K562 (cell line): ENCODE results near the gene MINPP1. TPM values are rescaled to one million over a fixed set of nuclear protein-coding genes. Genes with fewer than 3 reads are reported as not detected.
A peak's percentile ranks its signal among the peaks of the same experiment; 100 is the strongest.

ENCODE experiments used
- ARNT ChIP-seq, 2 experiments: fragments of 450-650 bp; IDR thresholded peaks; 2 replicates each; pipeline ENCODE4 v1.6.1; 2016; ENCODE audit warnings: mild to moderate bottlenecking in 1 of 2
- EWSR1 ChIP-seq: fragments of 450-650 bp; IDR thresholded peaks from 2 replicates; pipeline ENCODE4 v1.6.1; 2018; ENCODE audit warnings: borderline replicate concordance, mild to moderate bottlenecking, low read depth, moderate library complexity; ENCODE audit not compliant: partially characterized antibody
- IFI16 ChIP-seq: fragments of 250-450 bp; sonication (Bioruptor Pico); IDR thresholded peaks from 2 replicates; pipeline ENCODE4 v2.1.2; 2022; ENCODE audit warnings: mild to moderate bottlenecking, inconsistent platforms
- MBD2 ChIP-seq: sonication (generic); IDR thresholded peaks from 2 replicates; pipeline ENCODE4 v1.6.1; 2016; ENCODE audit warnings: low read depth, borderline replicate concordance
- POLR2A ChIP-seq: fragments of 450-650 bp; conservative IDR thresholded peaks from 2 replicates; pipeline ENCODE4 v1.6.1; 2016
- SPI1 ChIP-seq: IDR thresholded peaks from 2 replicates; pipeline ENCODE4 v1.6.1; 2011; ENCODE audit warnings: low read depth, low read length, control low read depth, borderline replicate concordance
- SUPT5H ChIP-seq: fragments of 450-650 bp; IDR thresholded peaks from 2 replicates; pipeline ENCODE4 v1.6.1; 2016
- ZNF354B ChIP-seq: fragments of 250-450 bp; sonication (Bioruptor Pico); IDR thresholded peaks from 2 replicates; pipeline ENCODE4 v1.4.0; 2020
- ZNF766 ChIP-seq: fragments of 200-800 bp; sonication (Bioruptor generic); conservative IDR thresholded peaks from 2 replicates; pipeline ENCODE4 v1.6.1; 2016; ENCODE audit warnings: missing genetic modification characterization, missing compliant biosample characterization
- polyA plus RNA-seq, 8 experiments: library from polyadenylated mRNA; depleted of rRNA in 4 of 8; stranded (reverse) in 5 of 8; unstranded in 3 of 8; fragments of >200 nt; fragmentation: Nextera tagmentation in 2 of 8; fragmentation: Illumina TruSeq in 1 of 8; extraction: Ambion mirVana in 2 of 8; extraction: Trizol in 1 of 8; gene quantifications; 2 replicates each; pipeline versions ENCODE4 v1.2.1 to v1.2.3, GENCODE V29; 2011 to 2014; ENCODE audit warnings: inconsistent platforms in 1 of 8, missing spikeins in 1 of 8
- total RNA-seq, 7 experiments: library from RNA; depleted of rRNA in 6 of 7; stranded (reverse); fragments of >200 nt in 6 of 7; fragmentation: Illumina TruSeq in 2 of 7; extraction: Trizol in 2 of 7; gene quantifications; 2 replicates each; pipeline versions ENCODE4 v1.2.1 to v1.2.3, GENCODE V29; 2011 to 2021; ENCODE audit warnings: low replicate concordance in 1 of 7
- TF ChIP-seq, protein P1 (sequence below): fragments of 250-450 bp; sonication (Bioruptor Pico); IDR thresholded peaks from 2 replicates; pipeline ENCODE4 v1.5.0; 2021; ENCODE audit warnings: mild to moderate bottlenecking, borderline replicate concordance
- TF ChIP-seq, protein P2 (sequence below): fragments of 250-450 bp; sonication (Bioruptor Pico); IDR thresholded peaks from 2 replicates; pipeline ENCODE4 v1.8.0; 2021; ENCODE audit warnings: moderate library complexity, mild to moderate bottlenecking, inconsistent platforms

The MINPP1 gene
- total and polyA plus RNA-seq, 9 of the 15 experiments (the other 6 are each of a cell fraction or from before 2014, with no cell fraction given) = 11.5 to 44.5 (median 27.1) TPM

DNA sequence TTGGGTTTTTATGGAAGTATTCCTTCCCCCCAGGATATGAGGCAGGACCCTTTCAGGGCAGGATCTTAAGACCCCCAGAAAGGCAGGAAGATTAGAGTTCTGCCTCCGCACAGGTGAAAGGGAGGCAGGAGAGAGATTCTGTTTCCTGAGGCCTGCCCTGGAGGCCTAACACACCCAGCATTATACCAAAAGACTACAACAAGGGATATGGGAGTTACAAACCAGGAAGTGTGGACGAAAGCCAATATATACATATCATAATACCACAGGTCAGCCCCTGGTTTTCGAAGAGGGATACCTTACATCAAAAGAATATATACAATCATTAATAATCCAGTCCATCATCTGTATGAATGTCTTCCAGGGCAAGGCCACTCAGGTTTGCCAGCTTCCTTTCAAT, 14.2 kb downstream of the MINPP1 start (continued):
- TF ChIP-seq, protein P1, sequence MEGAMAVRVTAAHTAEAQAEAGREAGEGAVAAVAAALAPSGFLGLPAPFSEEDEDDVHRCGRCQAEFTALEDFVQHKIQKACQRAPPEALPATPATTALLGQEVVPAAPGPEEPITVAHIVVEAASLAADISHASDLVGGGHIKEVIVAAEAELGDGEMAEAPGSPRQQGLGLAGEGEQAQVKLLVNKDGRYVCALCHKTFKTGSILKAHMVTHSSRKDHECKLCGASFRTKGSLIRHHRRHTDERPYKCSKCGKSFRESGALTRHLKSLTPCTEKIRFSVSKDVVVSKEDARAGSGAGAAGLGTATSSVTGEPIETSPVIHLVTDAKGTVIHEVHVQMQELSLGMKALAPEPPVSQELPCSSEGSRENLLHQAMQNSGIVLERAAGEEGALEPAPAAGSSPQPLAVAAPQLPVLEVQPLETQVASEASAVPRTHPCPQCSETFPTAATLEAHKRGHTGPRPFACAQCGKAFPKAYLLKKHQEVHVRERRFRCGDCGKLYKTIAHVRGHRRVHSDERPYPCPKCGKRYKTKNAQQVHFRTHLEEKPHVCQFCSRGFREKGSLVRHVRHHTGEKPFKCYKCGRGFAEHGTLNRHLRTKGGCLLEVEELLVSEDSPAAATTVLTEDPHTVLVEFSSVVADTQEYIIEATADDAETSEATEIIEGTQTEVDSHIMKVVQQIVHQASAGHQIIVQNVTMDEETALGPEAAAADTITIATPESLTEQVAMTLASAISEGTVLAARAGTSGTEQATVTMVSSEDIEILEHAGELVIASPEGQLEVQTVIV (CRISPR knock-in tag) = no peak
- TF ChIP-seq EWSR1 = no peak
- TF ChIP-seq SUPT5H = 0 out of 2 replicates have a peak, but pooled peaks have one; percentile 41
- TF ChIP-seq IFI16 (CRISPR knock-in tag) = no peak
- TF ChIP-seq MBD2 = no peak
- TF ChIP-seq, protein P2, sequence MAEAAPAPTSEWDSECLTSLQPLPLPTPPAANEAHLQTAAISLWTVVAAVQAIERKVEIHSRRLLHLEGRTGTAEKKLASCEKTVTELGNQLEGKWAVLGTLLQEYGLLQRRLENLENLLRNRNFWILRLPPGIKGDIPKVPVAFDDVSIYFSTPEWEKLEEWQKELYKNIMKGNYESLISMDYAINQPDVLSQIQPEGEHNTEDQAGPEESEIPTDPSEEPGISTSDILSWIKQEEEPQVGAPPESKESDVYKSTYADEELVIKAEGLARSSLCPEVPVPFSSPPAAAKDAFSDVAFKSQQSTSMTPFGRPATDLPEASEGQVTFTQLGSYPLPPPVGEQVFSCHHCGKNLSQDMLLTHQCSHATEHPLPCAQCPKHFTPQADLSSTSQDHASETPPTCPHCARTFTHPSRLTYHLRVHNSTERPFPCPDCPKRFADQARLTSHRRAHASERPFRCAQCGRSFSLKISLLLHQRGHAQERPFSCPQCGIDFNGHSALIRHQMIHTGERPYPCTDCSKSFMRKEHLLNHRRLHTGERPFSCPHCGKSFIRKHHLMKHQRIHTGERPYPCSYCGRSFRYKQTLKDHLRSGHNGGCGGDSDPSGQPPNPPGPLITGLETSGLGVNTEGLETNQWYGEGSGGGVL = no peak
- TF ChIP-seq SPI1 = no peak
- no peak for TF ChIP-seq ARNT (IDR thresholded peaks at IDR 0.05)
- TF ChIP-seq ZNF766 (CRISPR knock-in tag) = no peak
- TF ChIP-seq ZNF354B (CRISPR knock-in tag) = no peak
- peak; percentile 40; the same call in 1 of the 2 replicates for TF ChIP-seq POLR2A
